AG10803 (cell line): ENCODE data around the gene CDK12.

Experiments used
- DNase-seq: peaks from one replicate; pipeline ENCODE4 v3.0.0; 2010; ENCODE audit warnings: low read depth
- H3K4me3 ChIP-seq: 2 replicates; pipeline ENCODE4 v1.5.1; 2011; ENCODE audit warnings: mild to moderate bottlenecking, low read length, control low read depth
- TF ChIP-seq, protein P1 (sequence below): conservative IDR thresholded peaks from 2 replicates; pipeline ENCODE4 v1.5.1; 2011; ENCODE audit warnings: mild to moderate bottlenecking, low read length, control low read depth, inconsistent platforms

The CDK12 gene

DNA sequence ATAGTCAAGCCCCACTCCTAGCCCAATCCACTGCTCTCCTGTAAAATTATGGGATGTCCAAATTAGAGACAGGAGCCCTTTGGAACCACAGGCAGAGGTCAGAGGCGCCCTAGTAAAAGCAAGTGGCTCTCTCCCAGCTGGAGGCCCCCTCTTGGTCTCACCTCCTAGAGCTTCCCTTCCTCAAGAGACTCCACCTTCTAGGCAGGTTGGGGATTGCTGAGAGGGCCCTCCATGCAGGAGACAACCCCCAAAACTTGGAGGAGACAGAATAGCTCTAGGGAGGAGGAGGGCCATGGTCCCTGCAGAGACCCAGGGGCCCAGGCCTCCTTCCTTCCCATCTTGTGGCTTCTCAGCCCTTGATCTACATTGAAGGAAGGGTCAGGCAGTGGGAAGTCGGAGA is 117.0 kb downstream of the CDK12 start:
- H3K4me3 ChIP-seq, result no peak overlapping the region
- TF ChIP-seq, protein P1, sequence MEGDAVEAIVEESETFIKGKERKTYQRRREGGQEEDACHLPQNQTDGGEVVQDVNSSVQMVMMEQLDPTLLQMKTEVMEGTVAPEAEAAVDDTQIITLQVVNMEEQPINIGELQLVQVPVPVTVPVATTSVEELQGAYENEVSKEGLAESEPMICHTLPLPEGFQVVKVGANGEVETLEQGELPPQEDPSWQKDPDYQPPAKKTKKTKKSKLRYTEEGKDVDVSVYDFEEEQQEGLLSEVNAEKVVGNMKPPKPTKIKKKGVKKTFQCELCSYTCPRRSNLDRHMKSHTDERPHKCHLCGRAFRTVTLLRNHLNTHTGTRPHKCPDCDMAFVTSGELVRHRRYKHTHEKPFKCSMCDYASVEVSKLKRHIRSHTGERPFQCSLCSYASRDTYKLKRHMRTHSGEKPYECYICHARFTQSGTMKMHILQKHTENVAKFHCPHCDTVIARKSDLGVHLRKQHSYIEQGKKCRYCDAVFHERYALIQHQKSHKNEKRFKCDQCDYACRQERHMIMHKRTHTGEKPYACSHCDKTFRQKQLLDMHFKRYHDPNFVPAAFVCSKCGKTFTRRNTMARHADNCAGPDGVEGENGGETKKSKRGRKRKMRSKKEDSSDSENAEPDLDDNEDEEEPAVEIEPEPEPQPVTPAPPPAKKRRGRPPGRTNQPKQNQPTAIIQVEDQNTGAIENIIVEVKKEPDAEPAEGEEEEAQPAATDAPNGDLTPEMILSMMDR, result no peak
- DNase-seq, result no peak

DNA sequence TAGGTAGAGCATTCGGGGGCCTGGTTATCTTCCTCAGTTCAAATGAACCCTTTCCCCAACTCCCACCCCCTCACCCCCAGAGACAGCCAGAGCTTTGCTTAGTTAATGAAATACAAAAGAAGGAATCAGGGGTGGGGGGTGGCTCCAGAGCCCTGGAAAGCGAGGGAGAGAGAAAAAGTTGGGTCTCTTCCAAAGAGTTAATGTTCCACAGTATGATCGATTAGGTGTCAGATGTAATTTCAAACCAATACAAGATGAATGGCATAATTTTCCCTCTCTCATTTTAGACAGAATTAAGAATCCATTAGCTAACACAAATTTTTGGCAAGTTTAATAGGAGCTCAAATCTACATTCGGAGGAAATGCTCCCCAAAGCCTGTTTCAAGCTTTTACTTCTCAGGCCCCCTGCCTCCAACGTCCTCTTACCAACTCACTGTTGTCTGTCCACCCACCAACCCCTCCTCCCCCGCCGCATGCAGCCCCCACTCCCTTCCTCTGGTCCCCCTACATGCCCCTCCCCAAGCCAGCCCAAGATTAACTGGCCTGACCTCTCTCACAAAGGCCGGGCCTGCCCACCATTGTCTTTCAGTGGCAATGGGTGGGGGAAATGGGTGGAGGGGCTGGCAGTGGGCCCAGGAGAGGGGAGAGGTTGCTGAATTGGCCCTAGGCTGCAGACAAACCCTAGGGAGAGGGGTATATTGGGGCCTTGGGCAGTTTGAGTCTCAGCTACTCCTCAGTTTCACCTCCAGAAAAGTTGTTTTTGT is 118.2 kb downstream of the CDK12 start:
- H3K4me3 ChIP-seq, result no peak overlapping the region
- TF ChIP-seq, protein P1, result no peak
- no peak for DNase-seq

DNA sequence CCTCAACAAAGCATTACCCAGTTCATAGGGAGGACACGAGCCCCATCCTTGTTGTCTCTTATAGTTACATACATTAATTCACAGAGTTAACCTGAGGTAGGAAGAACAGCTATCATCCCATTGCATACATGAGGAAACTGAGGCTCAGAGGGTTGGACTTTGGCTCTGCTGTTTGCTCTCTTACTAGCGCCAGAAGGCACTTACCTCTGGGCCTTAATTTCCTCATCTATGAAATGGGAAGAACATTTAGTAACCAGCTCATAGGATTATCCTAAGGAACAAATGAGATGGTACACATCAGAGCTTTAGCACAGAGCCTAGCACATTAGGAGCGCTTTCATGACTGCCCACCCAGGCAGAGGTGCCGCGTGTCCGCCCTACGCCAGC is 118.8 kb downstream of the CDK12 start:
- TF ChIP-seq, protein P1, result no peak
- no peak overlapping the region for H3K4me3 ChIP-seq
- no peak for DNase-seq

GRCh38 chr17:39581071-39581758 is 119.9 kb downstream of the CDK12 start:
- TF ChIP-seq, protein P1, result no peak
- no peak for DNase-seq
- no peak overlapping the region for H3K4me3 ChIP-seq

GRCh38 chr17:39581759-39582085 is 120.4 kb downstream of the CDK12 start:
- no peak overlapping the region for H3K4me3 ChIP-seq
- DNase-seq, result no peak
- TF ChIP-seq, protein P1, result no peak

DNA sequence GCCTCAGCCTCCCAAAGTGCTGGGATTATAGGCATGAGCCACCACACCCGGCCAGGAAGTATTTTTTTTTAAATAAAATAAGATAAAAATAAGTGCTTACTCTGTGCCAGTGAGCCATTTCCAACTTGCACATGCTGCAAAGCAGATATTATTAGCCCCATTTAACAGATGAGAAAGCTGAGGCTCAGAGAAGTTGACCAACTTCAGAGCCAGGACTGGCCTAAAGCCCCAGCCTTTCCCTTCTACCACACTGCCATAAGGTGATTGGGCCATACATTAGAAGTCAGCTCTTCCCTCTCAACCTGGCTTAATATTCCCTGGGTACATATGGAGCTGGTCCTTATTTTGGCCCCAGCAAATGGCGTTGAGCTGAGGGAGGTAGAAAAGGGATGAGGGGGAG is 121.4 kb downstream of the CDK12 start:
- TF ChIP-seq, protein P1, result no peak
- DNase-seq, result no peak

More for the DNA sequence above, 121.4 kb downstream of the CDK12 start:
- no peak overlapping the region for H3K4me3 ChIP-seq
